Right forelimb (tissue), 1 donor: ENCODE results near the gene NECTIN4.
"Not testable (repeated sequence)": the region's sequence is repeated elsewhere in the genome, so short reads cannot be mapped to it uniquely, and the experiment has no call there.

Experiments used
- DNase-seq: peaks from one replicate; pipeline ENCODE4 v3.0.0-alpha.2; 2018

The NECTIN4 gene

DNA sequence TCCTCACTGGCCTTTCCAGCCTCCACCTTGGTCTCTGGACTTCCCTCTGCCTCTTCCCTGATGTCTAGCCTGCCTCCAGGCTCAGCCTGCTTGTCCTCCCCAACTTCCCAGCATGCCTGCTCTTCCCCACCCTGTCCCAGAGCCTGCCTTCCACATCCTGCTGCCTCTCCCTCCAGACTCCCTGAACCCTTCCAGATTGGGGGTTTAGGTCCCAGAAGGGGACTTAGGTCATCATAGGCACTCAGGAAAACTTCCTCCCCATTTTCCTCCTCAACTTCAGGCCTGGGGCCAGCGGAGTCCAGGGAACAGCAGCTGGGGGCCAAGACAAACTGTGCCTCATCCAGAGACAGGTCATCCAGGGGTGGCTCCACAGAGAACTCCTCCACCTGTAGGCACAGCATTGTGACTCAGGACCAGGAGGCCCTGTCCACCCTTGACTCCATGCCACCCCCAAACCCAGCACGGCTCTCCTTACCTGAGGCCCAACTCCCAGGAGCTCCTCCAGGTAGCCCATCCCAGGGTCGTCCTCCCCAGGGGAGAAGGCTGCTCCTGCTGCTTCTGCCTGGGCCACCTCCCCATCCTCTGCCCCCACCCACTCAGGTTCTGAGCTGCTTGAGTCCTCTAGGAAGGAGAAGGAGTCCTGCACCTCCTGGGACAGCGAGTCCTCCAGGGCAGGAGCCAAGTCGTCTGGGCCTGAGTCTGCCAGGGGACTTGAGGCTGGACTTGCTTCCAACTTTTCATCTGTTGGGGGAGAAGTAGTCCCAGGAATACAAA is 40.2 kb downstream of the NECTIN4 start:
- no peak for DNase-seq

DNA sequence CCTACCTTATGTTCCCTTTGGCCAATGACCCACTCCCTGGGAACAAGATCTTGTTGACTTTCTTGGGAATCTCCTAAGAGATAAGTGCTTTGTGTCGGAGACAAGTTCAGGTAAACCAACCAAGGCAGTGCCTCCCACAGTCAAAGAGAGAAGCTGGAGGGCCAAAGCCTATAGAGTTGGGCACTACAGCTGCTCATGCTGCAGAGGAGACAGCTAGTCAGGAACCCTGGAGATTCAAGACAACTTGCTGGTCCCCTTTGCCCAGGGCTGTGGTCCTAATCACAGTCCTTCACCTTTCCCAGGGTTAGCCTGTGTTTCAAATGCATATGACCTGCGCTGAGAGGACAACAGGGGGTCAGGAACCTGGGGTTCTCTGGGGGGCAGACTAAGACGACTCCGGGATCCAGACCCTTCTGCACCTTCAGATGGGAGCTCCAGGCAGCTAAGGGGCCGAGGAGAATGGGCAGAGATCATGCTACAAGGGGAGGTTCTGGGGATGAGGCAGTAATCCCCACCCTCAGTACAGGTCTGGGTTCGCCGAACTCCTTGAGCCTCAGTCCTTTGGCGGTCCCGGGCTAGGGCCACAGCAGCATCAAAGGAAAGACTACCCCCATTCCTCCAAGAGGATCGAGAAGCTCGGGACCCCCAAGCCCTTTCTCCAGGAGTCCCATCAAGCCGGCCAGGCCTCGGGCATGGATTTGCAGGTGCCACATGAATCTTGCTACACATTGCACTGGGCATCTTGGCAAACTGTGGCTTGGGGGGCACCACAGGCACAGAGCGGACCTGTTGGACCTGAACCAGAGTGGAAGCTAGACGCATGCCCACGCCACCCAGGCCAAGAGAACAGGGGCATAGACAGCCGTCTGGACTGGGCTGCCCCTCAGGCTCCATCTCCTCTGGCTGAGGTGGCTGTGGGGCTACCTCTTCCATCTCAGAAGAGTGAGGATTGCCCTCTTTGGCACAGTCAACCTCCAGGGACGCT is 41.6 kb downstream of the NECTIN4 start:
- DNase-seq: no peak

DNA sequence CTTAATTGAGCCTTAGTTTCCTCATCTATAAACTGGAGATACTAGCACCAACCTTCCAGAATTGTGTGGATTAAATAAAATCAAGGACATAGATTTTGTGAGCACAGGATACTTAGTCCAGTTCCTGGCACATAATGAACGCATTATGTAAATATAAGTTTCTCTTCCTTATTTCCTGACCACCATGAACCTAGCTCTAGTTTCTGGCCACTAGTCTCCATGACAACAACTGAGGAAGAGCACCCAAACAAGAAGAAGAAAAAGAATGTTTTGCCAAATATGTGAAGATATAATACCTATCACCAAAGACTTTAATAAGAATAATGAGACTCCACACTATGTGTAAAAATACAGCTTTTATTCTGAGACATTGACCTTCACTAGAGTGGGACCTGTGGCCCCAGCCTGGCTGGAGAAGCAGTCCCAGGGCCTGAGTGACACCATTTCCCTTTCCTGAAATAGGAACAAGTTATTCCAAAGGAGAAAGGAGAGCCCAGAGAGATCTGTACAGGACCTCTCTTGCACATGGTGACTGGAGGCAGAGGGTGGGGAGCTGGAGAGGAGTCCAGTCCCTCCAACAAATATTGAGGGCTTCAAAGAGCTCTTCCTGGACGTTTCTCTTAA is 42.6 kb downstream of the NECTIN4 start:
- DNase-seq: no peak

DNA sequence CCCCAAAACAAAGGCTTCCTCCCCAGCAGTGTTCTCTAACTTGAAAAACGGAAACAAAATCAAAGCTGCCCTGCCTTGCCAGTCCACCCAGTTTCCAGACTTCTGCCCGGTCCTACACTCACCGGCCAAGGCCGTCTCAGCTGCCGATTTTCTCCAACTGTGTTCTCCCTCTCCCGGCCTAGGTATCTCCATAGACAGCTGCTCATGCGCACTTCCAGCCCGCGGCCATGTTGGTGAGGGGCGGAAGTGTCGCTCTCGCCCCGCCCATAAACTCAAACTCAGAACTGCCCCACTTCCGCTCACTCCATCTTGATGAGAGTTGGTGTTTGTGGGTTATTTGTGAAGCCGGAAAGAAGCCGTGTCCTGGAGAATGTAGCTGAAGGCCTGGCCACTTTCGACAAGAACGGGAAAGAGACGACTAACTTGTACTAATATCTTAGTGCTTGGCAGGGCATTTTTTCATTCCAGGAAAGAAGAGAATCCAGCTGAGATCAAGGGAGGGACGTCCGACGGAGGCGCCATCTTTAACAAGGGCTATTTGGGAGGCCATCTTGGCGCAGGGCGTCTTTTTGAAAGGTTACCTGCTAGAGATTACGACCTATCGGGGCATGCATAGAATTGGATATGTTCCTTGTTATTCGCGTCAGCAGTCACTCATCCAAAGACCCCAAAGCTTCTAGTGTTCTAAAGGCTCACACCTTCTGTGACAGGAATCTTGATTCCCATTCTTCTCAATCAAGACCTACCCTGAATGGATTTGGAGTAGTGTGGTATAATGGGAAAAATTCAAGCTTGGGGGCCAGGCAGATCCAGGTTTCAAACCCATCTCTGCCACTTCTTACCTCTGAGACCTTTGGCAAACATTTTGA is 43.4 kb downstream of the NECTIN4 start, which contains the start of gene USF1:
TSS of gene USF1 (minus strand) at position 242 of the 869 bp plus-strand sequence. CDS start 2,702 bp downstream, outside the sequence.
- DNase-seq: peak; percentile 97

DNA sequence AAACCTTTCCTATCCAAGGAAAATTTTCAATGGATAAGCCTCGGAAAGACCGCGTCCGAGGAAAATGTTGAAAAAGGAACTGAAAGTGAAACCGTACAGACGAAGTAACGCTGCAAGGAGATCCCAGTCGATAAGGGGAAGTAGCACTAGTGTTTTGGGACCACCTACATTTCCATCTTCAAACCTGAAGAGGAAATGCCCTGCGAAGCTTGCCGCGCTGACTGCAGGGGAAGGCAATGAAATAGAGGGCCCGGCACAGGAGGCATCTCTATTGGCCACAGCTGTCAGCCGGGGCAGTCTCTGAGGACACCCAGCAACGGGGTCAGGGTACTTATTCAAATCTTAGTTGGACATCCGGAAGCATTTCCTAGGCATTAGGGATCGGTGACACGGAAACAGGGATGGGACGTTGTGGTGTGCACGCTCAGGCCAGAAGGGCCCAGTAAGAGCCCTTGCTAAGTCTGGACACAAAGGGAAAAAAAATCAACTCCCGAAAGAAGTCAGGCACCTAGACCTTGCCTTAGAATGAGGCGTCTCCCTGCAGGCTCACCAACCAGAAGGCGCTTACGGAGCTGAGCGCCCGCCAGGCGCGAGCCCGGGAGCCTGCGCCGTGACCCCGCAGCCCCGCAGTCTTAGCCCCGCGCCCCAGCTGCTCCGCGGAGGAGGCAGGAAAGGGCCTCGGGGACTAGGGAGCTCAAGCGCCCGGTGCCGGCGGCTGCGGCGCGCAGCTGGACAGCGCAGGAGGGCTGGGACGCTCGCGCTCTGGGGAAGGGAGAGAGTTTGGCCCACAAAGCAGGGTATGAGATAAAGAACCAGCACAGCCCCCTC is 44.2 kb downstream of the NECTIN4 start:
- DNase-seq: peak; percentile 72

DNA sequence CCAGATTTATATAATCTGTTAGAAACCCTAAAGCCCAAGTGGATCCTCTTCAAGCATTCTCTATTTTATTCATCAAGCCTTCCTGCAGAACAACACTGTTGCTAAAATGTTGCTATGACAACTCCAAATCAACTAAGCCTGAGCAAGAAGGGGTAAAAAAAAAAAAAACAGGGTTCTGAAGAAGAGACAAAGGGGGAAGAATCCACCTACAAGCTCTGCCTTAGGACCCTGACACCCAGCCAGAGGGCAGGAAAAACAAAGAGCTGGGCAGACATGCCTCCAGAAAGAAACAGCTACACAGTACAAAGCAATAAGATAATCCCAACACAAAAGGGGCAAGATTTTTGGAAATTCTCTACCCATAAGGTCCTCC is 44.8 kb downstream of the NECTIN4 start:
- no peak for DNase-seq

DNA sequence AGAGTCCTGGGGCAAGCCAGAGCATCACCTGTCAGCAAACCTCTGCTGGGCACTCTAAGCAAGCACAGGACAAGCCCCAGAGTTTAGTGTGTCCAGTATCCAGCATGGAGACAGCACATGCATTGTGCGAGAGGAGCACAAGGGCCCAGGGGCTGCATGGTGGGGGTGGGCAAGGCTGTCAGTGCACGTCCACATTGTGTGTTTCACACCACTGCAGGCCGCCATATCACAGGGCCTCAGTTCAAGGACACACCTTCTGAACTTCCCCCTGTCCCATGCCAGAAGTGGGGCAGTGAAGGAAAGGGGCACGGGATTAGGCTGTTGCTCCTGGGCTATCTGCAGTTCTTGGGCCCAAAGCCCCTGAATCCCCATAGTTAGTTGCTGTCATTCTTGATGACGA is 49.8 kb downstream of the NECTIN4 start:
- DNase-seq: no peak

DNA sequence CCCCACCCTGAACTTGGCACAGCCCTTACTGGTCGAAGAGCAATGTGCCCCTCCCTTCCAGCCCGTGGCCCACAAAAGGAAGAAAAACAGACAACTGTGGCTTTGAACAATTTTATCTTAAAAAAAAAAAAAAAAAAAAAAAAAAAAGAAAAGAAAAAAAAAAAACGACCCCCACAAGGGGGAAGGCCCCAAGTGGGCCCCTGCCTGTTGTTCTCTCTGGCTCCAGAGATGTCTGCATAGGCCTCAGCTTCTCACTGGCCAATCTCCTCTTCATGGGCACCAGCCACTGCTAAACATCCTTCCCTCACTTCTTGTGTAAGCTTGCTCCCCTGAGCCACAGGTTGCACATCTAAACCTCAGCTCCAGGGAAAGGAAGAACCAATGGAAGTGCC is 50.2 kb downstream of the NECTIN4 start:
- no peak for DNase-seq

DNA sequence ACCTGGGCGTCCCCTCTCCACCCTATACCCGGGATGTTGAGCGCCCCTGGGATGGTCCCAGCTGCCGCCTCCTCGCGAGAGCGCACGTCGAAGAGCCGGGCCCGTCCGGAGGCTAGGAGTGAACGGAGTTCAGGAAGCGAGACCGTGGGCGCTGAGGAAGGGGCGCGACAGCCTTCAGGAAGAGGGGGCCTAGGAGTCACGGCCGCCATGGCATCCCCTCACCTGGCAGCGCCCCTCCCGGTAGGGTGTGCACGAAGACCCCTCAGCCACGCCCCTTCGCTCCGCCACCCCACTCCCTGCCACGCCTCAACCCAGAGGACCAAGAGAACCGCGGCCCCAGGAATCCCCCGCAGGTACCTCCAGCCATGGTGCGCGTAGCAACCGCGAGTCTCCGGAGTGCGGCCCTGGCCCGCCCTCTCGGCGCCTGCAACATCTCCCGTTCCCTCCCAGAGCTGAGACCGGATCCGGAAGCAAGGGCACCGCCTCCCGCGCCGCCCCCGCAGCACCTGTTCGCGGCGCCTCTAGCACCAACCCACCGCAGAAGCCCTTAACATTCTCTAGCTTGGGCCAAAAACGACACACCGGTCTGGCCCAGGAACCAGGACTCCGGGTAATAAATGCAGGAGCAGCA is 50.7 kb downstream of the NECTIN4 start, which contains the start of gene TSTD1:
TSS of gene TSTD1 (minus strand) at position 442 of the 631 bp plus-strand sequence. CDS start at position 367, 75 bp downstream.
- peak; percentile 68 for DNase-seq

DNA sequence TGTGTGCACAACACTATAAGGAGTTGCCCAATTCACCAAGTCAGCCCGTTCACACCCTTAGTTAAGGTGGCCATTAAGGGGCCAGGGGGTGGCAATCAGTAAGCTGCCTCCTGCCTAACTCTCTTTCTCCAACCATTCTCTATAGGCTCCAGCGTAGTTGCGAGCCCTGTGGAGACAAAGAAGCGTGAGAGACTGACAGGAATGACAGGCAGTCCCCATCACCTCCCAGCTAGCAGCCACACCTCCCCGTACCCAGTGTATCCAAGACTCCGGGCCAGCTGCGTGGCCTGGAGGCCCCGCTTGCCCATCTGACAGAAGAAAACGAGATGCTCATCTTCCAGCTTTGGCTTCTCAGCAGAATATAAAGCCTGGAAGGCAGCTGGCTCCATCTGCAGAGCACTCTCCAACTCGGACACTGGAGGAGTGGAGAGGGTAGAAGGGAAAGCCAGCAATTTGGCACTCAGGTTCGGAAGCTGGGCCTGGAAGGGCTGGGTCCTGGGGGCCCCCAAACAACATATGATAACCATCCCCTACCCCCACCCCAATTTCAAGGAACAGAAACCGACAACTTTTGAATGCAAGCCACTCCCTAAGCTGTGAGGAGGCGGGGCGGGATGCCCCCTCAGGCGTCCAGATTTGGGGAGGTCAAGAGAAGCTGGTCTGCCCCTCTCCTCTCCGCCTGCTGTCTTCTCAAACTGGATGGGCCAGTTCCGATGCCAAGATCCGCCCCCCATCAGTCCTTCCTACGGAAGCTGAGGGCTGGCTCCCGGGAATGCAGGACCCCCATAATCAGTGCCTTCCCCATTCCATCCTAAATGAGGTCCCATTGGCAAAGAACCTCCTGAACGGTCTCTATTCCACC is 51.5 kb downstream of the NECTIN4 start:
- no peak for DNase-seq

DNA sequence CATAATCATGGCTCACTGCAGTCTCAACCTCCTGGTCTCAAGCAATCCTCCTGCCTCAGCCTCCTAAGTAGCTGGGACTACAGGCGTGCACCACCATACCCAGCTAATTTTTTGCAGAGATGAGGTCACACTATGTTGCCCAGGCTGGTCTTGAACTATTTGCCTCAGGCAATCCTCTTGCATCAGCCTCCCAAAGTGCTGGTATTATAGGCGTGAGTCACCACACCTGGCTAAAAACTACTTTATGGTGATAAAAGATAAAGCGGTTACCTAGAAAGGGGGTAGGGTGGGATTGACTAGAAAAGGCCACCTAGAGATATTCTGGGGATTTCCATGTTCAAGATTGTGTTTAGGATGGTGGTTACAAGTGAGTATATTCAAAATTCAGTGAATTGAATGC is 55.6 kb downstream of the NECTIN4 start:
- no peak for DNase-seq

DNA sequence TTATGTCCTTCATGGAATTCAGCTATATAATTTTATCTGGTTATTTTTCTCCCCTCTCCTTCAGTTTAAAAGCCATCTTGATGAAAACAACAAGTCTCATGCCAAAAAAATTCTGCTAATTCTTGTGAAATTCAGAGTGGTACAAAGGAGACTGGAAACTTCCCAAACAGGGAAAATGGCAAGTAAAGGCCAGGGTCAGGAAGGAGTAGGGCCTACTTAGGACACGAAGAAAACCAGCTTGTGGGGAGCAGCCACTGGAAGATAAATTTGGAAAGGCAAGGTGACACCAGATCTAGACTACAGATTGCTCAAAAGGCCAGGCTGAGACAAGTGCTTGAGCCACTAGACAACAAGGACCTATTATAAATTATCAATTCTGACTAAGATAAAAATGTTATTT is 56.9 kb downstream of the NECTIN4 start:
- DNase-seq: no peak

DNA sequence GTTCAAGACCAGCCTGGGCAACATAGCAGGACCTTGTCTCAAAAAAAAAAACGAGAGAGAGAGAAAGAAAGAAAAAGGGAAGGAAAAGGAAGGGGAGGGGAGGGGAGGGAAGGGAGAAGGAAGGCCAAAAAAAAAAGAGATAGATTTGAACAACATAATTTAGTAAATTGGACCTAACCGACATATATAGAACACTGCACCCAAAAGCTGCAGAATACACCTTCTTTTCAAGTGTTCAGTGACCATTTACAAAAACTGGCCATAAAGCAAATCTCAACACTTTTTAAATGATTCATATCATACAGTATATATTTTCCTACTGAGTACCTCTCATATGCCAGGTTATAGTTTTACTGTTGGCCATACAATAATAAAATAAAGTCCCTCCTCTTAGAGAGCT is 57.5 kb downstream of the NECTIN4 start:
- no peak for DNase-seq

DNA sequence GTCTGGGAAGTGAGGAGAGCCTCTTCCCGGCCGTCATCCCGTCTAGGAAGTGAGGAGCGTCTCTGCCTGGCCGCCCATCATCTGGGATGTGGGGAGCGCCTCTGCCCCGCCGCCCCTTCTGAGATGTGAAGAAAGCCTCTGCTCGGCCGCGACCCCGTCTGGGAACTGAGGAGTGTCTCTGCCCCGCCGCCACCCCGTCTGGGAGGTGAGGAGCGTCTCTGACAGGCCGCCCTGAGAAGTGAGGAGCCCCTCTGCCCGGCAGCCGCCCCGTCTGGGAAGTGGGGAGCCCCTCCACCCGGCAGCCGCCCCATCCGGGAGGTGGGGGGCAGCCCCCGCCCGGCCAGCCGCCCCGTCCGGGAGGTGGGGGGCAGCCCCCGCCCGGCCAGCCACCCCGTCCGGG is 59.9 kb downstream of the NECTIN4 start:
- DNase-seq: not testable (repeated sequence)

DNA sequence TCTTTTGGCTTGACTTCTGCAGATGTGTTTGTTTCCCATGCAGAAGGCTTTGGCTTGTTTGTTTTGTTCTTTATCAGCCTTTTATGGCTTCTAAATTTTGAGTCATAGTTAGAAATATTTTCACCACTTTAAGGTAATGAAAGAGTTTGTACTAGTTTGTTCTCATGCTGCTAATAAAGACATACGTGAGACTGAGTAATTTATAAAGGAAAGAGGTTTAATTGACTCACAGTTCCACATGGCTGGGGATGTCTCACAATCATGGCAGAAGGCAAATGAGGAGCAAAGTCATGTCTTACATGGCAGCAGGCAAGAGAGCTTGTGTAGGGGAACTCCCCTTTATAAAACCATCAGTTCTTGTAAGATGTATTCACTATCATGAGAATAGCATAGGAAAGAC is 62.4 kb downstream of the NECTIN4 start:
- DNase-seq: not testable (repeated sequence)

DNA sequence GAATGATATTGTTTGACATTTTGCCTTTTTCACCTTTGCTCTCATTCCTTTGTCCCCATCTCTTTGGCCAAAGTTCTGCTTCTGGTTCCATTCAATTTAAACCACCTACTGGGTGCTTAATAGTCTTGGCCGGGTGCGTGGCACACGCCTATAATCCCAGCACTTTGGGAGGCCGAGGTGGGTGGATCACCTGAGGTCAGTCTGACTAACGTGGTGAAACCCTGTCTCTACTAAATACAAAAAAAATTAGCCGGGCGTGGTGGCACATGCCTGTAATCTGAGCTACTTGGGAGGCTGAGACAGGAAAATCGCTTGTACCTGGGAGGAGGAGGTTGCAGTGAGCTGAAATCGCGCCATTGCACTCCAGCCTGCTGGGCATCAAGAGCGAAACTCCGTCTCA is 66.9 kb downstream of the NECTIN4 start:
- not testable (repeated sequence) for DNase-seq

DNA sequence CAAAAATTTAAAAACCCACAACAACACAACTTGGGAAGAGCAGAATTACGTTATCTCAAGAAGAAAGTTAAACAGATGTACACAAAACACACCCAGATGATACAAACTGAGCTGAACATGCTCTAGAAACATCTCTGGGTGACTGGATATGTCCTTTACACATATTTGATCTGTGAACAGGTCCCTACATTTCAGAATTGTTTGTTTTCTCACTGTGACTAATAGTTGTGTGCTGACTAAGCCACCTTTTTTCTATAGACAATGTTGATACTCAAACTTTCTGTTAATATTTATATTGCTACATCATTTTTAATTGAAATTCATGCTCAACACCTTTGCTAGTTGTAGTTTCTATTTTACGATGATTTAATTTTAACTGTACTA is 67.4 kb downstream of the NECTIN4 start:
- no peak for DNase-seq

DNA sequence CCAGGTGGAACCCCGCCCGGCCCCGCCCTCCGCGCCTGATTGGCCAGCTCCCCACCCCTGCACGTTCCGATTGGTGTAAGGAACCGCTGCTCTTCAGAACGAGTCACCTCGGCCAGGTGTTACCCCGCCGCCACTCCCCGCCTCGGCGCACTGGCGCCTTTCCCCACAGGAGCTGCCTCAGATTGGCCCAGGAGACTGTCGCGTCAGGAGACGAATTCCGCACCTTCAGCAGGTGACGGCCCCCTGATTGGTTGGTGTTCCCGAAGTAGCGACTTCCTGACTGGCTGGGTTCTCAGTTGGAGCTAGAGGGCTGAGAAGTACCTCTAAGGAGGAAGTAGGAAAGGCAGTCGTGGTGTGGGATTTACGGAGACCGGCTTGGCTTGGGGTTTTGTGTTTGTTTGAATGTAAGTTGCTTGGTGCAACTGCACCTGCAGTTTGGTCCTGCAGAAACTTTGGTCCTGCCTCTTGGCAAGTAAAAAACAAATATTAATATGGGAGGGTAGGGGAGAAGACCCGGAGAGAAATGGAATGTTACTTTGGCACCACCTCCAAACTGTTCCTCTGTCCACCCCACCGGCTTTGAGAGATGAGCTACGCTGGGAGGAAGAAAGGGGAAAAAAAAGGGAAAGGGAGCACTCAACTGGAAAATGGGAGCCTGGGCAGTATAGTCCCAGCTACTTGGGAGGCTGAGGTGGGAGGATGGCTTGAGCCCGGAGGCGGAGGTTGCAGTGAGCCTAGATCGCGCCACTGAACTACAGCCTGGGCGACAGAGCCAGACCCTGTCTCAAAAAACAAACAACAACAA is 68.0 kb downstream of the NECTIN4 start:
- DNase-seq: peak; percentile 69
